ENCODE results near the gene HPX.

The HPX gene

DNA sequence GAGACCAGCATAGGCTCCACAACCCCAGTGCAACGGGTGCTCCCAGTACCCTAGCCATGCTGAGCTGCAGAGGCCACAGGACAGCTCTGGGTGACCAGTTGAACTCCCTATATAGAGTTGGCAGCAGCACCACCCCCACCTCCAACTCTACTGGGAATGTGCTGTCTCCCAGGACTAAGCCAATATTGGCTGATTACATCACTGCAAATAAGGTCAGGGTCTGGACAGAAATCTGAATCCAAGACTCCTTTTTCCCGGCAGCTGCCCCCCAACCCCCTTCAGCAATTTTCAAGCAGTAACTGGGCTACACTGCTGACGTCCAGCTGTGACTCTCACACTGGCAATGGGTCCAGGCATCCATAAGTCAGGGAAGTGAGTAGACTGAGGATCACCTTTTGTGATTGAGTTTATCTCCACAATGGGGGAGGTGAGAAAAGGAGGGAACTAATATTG is at the start of gene HPX:
TSS of gene HPX (minus strand) at position 82 of the 453 bp plus-strand sequence. CDS start at position 58, 24 bp downstream.
- DNase-seq = no peak

- no peak for DNase-seq
Measured at GRCh38 chr11:6489306-6489705, 48.5 kb upstream of the HPX start.

GRCh38 chr11:6488821-6489220 is 48.0 kb upstream of the HPX start:
- DNase-seq = no peak

- no peak for DNase-seq
Measured at GRCh38 chr11:6488342-6488741, 47.6 kb upstream of the HPX start.

GRCh38 chr11:6486938-6487337 is 46.2 kb upstream of the HPX start:
- no peak for DNase-seq

- DNase-seq = no peak
Measured at GRCh38 chr11:6486256-6486655, 45.5 kb upstream of the HPX start.

DNA sequence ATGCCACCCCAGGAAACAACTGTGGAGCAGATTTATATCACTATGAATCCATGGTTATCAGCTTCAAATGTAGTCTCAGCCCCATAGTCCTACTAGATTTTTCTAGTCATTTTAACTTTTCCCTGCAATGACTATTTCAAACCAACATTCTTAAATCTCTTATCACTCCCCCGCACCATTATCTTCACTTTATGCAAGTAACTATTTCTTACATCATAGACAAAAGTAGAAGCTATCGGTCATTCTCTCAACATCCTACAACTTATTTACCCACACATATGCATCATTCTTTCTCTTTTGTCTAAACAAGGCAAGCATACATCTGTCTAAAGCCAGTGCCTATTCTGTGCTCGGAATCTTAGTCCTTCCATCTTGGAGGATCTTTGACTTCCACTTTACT is 44.9 kb upstream of the HPX start:
- DNase-seq = no peak

DNA sequence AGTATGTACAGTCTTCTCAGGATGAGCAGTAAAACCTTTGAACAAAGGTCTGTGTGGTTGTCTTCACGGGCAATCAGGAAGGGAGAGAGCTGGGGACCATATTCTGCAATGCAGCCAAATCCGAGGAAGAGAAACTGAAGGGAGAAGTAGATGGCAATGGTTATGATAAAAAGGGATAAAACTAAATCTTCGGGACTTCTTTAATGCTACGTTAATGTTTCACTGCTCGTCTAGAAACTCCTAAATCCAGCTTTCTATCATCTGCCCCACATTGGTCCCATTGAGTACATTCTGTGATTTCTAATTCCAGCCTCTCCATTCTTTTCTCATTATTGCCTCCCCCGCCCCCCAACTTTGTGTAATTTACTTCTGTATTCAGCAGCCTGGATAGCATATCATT is 42.2 kb upstream of the HPX start:
- DNase-seq = no peak

GRCh38 chr11:6482441-6482840 is 41.7 kb upstream of the HPX start:
- no peak for DNase-seq

DNA sequence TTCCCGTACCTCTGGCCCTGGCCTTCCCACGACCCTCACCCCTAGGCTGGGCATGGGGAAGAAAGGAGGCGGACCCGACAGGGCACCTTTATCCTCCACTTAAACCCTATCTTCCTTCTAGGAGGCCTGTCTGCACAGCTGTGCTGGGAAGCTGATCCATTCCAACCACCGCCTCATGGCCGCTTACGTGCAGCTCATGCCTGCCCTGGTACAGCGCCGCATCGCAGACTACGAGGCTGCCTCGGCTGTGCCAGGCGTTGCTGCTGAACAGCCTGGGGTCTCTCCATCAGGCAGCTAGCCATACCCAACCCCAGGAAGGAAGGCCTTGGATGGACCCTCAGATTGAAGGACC is 41.1 kb upstream of the HPX start:
- DNase-seq = no peak

DNA sequence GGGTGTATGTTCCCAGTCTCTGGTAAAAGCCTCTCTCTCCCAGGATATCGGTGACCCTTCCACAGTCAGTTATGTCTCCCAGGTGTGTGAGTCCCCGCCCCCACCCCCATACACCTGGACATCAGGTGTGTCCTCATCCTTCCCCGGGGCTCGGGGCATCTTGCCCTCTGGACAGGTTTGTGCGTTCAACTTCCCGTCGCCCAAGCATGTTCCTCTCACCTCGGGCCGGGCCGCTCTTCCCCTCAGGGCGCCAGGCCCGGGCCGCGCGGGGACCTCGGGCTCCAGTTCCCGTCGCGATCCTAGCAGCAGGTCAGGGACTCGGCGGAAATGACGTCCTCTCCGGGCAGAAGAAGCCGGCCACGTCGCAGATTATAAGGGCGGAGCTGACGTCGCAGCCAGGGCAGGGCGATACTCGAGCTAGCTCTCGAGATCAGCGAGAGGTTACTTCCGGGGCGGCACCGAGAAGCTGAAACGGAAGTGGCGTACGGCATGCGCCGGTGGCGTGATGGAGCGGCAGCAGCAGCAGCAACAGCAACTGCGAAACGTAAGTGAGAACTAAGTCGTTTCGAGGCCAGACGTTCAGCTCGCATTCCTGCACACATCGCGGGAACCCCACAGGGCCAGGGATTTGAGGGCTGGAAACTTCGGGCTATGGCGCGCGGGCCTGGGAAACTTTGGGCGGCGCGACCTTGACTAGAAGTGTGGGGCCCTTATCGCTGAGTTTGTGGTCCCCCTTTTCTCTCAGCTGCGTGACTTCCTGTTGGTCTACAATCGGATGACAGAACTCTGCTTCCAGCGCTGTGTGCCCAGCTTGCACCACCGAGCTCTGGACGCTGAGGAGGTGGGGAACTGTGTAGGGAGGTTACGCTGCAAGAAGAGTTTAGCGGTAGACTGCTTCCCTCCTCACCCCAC is 40.5 kb upstream of the HPX start, which contains the start of the genes ARFIP2 and TIMM10B:
TSS of gene ARFIP2 (minus strand) at position 320 of the 912 bp plus-strand sequence. CDS start 910 bp downstream, outside the sequence.
TSS of gene TIMM10B (plus strand) at position 490 of the 912 bp plus-strand sequence. CDS start at position 506, 16 bp downstream.
- DNase-seq = peak; percentile 96

DNA sequence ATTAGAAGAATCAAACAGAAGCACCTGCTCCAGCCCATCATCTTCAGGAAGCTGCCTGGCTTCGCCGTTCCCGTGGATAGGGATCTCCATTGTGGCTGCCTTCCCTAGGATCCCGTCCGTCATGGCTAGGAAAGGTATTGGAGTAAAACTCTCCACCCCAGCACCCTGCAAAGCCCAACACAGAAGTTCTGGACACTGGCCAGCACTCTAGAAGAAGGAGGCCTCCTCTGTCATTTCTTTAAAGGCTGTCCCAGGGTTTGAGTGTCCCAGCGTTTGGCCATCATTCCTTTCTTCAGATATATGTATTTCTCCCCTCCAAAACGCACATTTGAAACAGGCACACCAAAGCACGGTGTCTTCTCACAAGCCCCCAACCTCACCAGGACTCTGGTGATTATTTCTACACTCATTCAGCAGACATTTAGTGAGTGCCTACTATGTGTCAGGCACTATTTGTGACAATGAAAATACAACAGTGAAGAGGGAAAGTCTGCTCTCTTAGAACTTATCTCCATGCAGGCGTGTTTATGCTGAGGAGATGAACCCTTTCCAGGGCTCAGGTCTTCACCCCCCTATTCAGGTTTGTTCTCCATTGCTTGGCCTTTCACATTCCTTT is 39.6 kb upstream of the HPX start:
- no peak for DNase-seq

DNA sequence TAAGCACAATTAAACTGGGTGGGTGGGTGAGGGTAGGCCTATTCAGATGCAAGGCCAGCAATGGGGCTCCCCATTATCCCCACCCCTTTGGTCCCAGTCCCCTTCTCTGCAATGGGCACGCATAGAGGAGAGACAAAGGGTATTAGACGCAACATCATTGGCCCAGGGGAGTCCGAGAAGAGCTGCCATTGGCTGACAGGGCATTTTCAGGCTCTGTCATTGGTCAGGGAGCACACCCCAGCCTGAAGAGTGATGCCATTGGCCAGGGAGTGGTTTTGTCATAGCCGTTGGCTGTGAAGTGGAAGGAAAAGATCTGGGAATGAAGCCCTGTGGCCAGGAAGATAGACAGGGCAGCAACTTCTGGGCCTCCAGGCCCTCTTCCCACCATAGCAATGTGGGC is 35.8 kb upstream of the HPX start:
- no peak for DNase-seq

DNA sequence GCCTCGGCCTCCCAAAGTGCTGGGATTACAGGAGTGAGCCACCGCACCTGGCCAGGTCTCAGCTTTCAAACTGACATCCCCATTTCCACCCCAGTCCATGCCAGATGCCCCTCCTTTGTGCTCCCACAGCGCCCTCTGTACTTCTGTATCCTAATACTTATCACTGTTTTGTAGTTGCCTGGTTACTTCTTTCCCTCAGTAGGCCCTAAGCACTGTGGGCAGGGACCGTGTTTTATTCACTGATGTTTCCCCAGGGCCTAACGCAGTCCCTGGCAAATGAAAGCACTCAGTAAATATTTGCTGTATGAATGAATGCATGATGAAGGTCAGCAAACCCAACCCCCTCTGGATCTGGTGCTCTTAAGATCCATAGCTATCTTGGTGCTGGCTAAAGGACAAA is 35.1 kb upstream of the HPX start:
- no peak for DNase-seq

DNA sequence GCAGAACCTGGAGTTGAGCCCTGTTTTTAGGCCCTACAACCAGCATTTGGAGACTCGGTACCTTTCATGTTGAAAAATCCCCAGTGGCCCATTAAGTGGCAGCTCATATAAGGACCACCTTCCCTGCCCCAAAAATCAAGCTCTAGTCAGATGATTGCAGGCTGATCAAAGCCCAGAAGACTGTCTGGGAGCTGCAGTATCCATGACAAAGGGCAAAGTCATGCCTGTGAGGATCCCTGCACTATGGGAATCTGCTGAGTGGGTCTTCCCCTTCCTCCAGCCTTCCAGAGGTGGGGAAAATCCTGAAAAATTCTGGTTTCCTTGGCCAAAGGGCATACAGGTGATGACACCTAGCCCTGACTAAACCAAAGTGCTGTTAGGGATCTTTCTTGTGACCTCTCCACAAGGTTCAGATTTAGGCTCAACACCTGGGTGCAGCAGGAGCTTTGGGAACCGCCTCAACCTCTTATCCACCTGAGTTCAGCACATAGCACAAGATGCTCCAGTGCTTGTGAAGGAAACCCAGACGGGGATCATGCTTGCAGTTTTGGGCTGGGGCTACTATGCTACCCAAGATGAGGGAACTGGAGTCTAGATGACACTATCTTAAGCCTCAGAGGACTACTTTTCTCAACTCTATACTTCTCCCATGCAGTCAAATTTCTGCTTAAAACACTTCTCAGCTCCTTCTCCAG is 34.2 kb upstream of the HPX start:
- no peak for DNase-seq

DNA sequence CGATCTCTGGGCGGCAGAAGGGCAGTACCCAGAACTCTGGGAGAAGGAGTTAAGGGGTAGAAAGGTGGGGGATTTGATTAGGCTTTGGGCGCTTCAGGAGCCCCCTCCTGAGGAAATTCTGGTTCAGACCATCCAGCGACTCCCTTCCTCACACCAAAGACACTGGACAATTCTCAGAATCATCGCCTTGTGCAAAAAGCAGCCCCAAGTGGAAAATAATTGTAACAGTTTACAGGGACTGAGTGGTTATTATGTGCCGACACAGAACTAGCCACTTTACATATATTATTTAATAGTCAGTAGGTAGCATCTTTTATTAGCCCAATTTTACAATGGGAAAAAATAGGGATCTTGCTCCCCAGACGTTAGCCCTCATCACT is 33.6 kb upstream of the HPX start:
- DNase-seq = no peak

DNA sequence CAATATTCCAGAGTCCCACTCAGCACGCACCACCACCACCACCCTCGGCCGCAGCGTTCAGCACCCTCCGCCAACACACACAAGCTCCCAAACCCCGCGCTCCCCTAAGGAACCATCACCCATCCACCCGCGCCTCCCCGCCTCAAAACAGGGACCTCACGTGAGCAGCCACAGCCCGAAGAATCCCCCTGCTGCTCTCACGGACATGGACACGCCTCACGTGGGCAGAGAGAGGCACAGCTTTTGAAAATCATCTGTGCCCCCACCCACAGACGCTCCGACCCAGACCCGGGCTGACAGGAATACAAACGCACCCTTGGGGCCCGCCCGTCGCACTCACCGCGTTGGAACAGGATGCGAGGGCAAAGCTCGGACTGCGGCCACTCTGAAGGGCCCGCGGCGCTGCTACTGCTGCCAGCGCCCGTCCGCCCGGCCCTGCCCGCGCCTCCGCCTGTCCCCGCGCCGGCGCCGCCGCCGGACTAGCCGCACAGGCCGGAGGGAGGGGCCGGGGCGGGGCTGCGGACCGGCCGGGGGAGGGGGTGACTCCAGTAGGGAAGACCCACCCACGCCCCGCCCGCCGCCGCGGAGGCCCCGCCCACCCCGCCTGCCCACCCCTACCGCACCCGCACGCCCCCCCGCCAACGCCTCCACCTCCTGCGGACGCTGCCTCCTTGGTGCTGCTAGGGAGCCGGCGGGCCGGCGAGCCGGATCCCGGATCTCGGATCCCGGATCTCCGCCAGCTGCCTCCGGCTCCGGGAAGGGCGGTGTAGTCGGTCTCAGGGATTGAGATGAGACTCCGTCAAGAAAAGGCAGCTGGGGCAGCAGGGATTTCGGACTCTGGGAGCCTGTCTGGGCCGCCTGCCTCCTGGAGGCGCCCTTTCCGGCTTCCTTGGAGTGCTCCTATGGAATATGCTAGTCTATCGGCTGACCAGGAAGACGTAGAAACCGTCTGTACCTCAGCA is 32.9 kb upstream of the HPX start, which contains the start of gene TRIM3:
TSS of gene TRIM3 (minus strand) at position 491 of the 962 bp plus-strand sequence. CDS start 8,246 bp downstream, outside the sequence.
- DNase-seq = peak; percentile 84

- DNase-seq = no peak
Measured at GRCh38 chr11:6472934-6473333, 32.1 kb upstream of the HPX start.

DNA sequence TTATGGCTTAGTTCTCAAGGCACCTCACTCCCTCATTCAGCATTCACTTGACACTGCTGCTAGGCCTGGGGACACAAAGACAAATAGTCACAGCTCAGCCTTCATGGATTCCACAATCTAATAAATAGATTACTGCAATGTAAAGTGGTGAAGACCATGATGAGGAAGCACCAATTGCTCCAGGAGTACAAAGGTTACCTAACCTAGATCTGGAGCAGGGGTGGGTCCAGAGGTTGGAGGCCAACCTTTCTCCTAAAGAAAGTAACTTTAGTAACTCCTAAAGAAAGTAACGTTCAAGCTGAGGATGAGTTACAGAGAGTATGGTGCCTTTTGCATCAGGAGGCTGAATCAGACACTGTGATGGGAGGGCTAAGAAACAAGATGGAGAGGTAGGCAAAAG is 28.8 kb upstream of the HPX start:
- DNase-seq = no peak

DNA sequence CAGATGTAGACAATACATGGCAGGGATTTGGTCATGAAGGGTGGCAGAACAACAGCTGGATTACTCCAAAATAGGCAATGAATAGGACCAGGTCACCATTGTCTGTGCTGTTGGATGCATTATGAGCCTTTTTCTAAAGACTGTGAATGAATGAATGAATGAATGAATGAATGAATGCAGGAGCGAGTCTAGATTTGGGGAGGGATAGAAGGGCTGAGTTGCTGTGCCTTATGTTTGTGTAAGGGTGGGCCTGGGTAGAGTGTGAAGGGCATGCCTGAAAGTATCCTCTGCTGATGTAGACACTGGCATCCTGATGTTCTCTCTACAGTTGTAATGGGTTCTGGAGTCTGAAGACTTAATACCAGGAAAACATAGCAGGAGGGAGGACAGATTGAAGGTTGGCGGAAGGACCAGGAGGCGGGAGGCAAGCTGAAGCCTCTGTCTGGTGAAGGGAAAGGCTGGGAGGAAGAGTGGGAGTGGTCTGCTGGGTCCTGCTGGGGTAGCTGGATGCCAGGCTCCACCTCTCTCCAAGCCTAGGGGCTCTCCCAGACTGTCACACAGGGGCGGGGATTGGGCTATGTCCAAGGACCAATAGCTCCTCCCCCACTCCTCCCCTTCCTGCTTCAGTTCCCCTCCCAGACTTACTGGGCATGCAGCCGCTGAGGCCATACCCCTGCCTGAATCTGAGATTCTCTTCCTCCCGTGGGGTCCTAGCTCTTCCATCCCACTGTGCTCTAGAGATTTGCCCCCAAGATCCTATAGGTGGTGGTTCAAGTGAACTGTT is 28.1 kb upstream of the HPX start:
- DNase-seq = no peak

DNA sequence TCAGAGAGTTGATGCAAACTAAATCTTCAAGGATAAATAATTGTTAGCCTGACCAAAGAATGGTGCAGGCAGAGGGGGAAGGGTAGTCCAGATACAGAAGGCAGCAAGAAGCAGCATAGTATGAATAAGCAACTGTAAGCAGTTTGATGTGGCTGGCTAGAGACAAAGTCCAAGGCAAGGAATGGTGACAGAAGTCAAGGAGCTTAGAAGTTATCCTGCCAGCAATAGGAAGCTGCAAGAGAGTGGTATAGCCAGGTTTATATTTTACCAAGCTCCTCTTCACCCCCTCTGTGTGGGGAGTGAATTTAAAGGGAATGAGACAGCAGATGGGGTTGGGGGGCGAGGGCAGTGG is 18.3 kb upstream of the HPX start:
- no peak for DNase-seq

Data from activated CD8-positive, alpha-beta memory T cell treated with anti-CD3 and anti-CD28 coated beads for 24 hours (primary cell).